Tibial nerve (tissue), 3 donors: ENCODE measurements around the gene RACK1.

Experiments
- CTCF ChIP-seq, 5 experiments: fragments of 200-600 bp in 3 of 5; fragments of 450-650 bp in 2 of 5; sonication (generic) in 3 of 5; IDR thresholded peaks; one replicate each; pipeline ENCODE4 v1.5.1; 2016 to 2019; ENCODE audit warnings: antibody characterized with exemption in 5 of 5, mild to moderate bottlenecking in 3 of 5, moderate library complexity in 2 of 5
- POLR2A ChIP-seq, 2 donors: fragments of 450-650 bp; IDR thresholded peaks; one replicate each; pipeline ENCODE4 v1.6.1; 2017; ENCODE audit warnings: antibody characterized with exemption in 2 of 2, mild to moderate bottlenecking in 2 of 2, moderate library complexity in 2 of 2

DNA sequence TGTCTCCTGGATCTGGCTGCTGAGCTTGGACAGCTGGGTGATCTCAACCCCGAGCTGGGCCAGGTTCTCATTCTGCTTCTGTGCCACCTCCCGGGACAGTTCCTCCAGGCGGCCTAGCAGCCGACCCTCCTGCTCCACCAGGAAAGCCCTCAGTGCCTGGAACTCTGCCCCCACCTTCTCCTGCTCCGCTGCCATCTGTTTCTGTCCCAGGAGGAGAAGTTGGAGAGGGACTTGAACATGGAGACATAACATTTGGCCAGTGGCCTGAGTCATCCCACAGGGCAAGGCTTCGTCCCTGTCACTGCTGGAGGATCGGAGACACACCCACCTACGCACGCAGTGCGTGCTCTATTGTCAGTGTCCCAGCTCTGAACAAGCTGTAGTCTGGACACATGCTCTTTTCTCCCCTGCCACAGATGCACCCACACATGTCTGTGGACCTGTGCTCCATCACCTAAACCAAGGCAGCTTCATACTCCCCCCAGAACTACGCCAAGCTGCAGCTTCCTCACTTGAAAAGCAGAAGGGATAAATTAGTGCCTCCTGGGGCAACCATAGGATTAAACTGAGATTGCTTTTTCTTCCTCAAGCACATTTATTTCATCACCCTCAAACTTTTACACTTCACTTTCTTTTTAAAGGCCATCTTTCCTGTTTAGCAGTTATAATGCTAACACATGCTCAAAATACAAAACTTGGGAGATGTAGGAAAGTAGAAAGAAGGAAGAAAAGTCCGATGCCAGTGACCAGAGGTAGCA lies 43.6 kb downstream of the RACK1 start:
- TF ChIP-seq CTCF (IDR thresholded peaks at IDR 0.05) (no peak), POLR2A (IDR thresholded peaks at IDR 0.05) (no peak)
